Neural cell (in vitro differentiated cells): ENCODE measurements around the gene CCDC12. TPM values are rescaled to one million over a fixed set of nuclear protein-coding genes. Genes with fewer than 3 reads are reported as not detected.

Experiments used
- H2AFZ ChIP-seq: fragments of 200-600, 300-800 bp; sonication (generic), shearing (Covaris generic); 2 replicates; pipeline ENCODE4 v1.6.0; 2014; ENCODE audit warnings: low read depth, mild to moderate bottlenecking, antibody characterized with exemption, low read length, moderate library complexity
- H3F3A ChIP-seq: fragments of 200-600 bp; shearing (Covaris generic); 2 replicates; pipeline ENCODE4 v1.6.1; 2016; ENCODE audit warnings: mild to moderate bottlenecking, moderate library complexity, mixed read lengths, antibody characterized with exemption, low read length; ENCODE audit not compliant: insufficient read depth, poor library complexity, severe bottlenecking
- H3K27ac ChIP-seq: fragments of 200-600, 300-800 bp; sonication (generic), shearing (Covaris generic); 2 replicates; pipeline ENCODE4 v1.5.1; 2014; ENCODE audit warnings: mild to moderate bottlenecking, low read length, moderate library complexity
- H3K27me3 ChIP-seq: fragments of 300-800, 200-600 bp; sonication (generic), shearing (Covaris generic); 2 replicates; pipeline ENCODE4 v1.6.0; 2014; ENCODE audit warnings: mild to moderate bottlenecking, low read depth, low read length, moderate library complexity; ENCODE audit not compliant: insufficient read depth
- H3K36me3 ChIP-seq: fragments of 300-800, 200-600 bp; sonication (generic), shearing (Covaris generic); 2 replicates; pipeline ENCODE4 v1.5.1; 2014; ENCODE audit warnings: mild to moderate bottlenecking, antibody characterized with exemption, low read length, moderate library complexity; ENCODE audit not compliant: insufficient read depth
- H3K4me2 ChIP-seq: fragments of 300-800, 200-600 bp; sonication (generic), shearing (Covaris generic); 2 replicates; pipeline ENCODE4 v1.6.0; 2014; ENCODE audit warnings: mild to moderate bottlenecking, low read length
- H3K4me3 ChIP-seq: fragments of 300-800, 200-600 bp; sonication (generic), shearing (Covaris generic); 2 replicates; pipeline ENCODE4 v1.5.1; 2014; ENCODE audit warnings: mild to moderate bottlenecking, low read length, moderate library complexity
- H3K79me2 ChIP-seq: fragments of 200-600 bp; shearing (Covaris generic); replicated peaks from 2 replicates; pipeline ENCODE4 v1.6.0; 2014; ENCODE audit warnings: mild to moderate bottlenecking, low read length, moderate library complexity; ENCODE audit not compliant: insufficient read depth
- H3K9ac ChIP-seq: fragments of 300-800, 200-600 bp; sonication (generic), shearing (Covaris generic); 2 replicates; pipeline ENCODE4 v1.6.1; 2016; ENCODE audit warnings: mild to moderate bottlenecking, low read length, mixed read lengths
- H3K9me2 ChIP-seq: fragments of 200-600 bp; shearing (Covaris generic); 2 replicates; pipeline ENCODE4 v1.6.1; 2016; ENCODE audit warnings: mild to moderate bottlenecking, low read length, mixed read lengths; ENCODE audit not compliant: insufficient read depth
- H3K9me3 ChIP-seq: fragments of 200-600, 300-800 bp; sonication (generic), shearing (Covaris generic); 2 replicates; pipeline ENCODE4 v1.6.1; 2016; ENCODE audit warnings: mild to moderate bottlenecking, mixed run types, low read length, moderate library complexity, mixed read lengths
- H4K20me1 ChIP-seq: fragments of 200-600 bp; shearing (Covaris generic); 2 replicates; pipeline ENCODE4 v1.6.1; 2016; ENCODE audit warnings: mild to moderate bottlenecking, mixed run types; ENCODE audit not compliant: insufficient read depth
- CTCF ChIP-seq: fragments of 450-650 bp; IDR thresholded peaks from 2 replicates; pipeline ENCODE4 v1.5.1; 2014; ENCODE audit warnings: antibody characterized with exemption, mild to moderate bottlenecking, moderate library complexity; ENCODE audit not compliant: poor library complexity, severe bottlenecking
- EP300 ChIP-seq: fragments of 450-650 bp; conservative IDR thresholded peaks from 2 replicates; pipeline ENCODE4 v1.6.1; 2014; ENCODE audit warnings: antibody characterized with exemption, mild to moderate bottlenecking, moderate library complexity; ENCODE audit not compliant: poor library complexity, severe bottlenecking
- EZH2 ChIP-seq: fragments of 200-600, 300-800 bp; shearing (Covaris generic), sonication (generic); IDR thresholded peaks from 2 replicates; pipeline ENCODE4 v1.6.1; 2014; ENCODE audit warnings: antibody characterized with exemption, low read length, borderline replicate concordance, mild to moderate bottlenecking; ENCODE audit not compliant: insufficient read depth, poor library complexity, severe bottlenecking
- MXI1 ChIP-seq: fragments of 450-650 bp; conservative IDR thresholded peaks from 2 replicates; pipeline ENCODE4 v1.6.1; 2014; ENCODE audit warnings: antibody characterized with exemption, mild to moderate bottlenecking; ENCODE audit not compliant: poor library complexity, severe bottlenecking
- POLR2AphosphoS5 ChIP-seq: IDR thresholded peaks from 2 replicates; pipeline ENCODE4 v1.6.1; 2012
- RAD21 ChIP-seq: fragments of 450-650 bp; conservative IDR thresholded peaks from 2 replicates; pipeline ENCODE4 v1.6.1; 2014; ENCODE audit warnings: antibody characterized with exemption, mild to moderate bottlenecking, moderate library complexity
- REST ChIP-seq: IDR thresholded peaks from 2 replicates; pipeline ENCODE4 v1.6.1; 2012; ENCODE audit warnings: borderline replicate concordance
- SMC3 ChIP-seq: fragments of 450-650 bp; conservative IDR thresholded peaks from 2 replicates; pipeline ENCODE4 v1.6.1; 2014; ENCODE audit warnings: antibody characterized with exemption, mild to moderate bottlenecking, moderate library complexity; ENCODE audit not compliant: poor library complexity
- TAF1 ChIP-seq: IDR thresholded peaks from 2 replicates; pipeline ENCODE4 v1.6.1; 2012; ENCODE audit warnings: low read depth
- polyA plus RNA-seq: library from polyadenylated mRNA; depleted of rRNA; stranded (reverse); fragments of >200 nt; gene quantifications from 2 replicates; pipeline ENCODE4 v1.2.3, GENCODE V29; 2014

CCDC12 gene
- polyA plus RNA-seq, 1 donor from 2014 or later, result 46.4 TPM

GRCh38 chr3:46887980-46888494 lies 88.5 kb downstream of the CCDC12 start:
- no peaks in the 10 kb centered on the region for H3K9me3 ChIP-seq
- H2AFZ ChIP-seq, result no peak overlapping the region
- no peaks in the 10 kb centered on the region for H3F3A ChIP-seq
- H3K4me2 ChIP-seq, result no peak overlapping the region
- peaks cover 25% of the 10 kb centered on the region for H3K27me3 ChIP-seq
- TF ChIP-seq TAF1, result no peak
- TF ChIP-seq RAD21, result no peak
- no peak for TF ChIP-seq SMC3
- no peak for TF ChIP-seq MXI1
- TF ChIP-seq EP300, result no peak
- TF ChIP-seq REST, result no peak
- TF ChIP-seq CTCF, result no peak
- TF ChIP-seq EZH2, result no peak
- TF ChIP-seq POLR2AphosphoS5, result no peak
- H3K9ac ChIP-seq, result no peak overlapping the region
- H3K36me3 ChIP-seq, result no peaks in the 10 kb centered on the region
- no peaks in the 10 kb centered on the region for H3K9me2 ChIP-seq
- no peaks in the 10 kb centered on the region for H4K20me1 ChIP-seq
- H3K27ac ChIP-seq, result no peak overlapping the region
- H3K4me3 ChIP-seq, result no peak overlapping the region
- no peaks in the 10 kb centered on the region for H3K79me2 ChIP-seq

GRCh38 chr3:46885612-46886011 lies 90.9 kb downstream of the CCDC12 start:
- peaks cover 44% of the 10 kb centered on the region for H3K27me3 ChIP-seq

More at GRCh38 chr3:46885612-46886011, 90.9 kb downstream of the CCDC12 start:
- Histone ChIP-seq H3K79me2 (no peaks in the 10 kb centered on the region), H3K36me3 (no peaks in the 10 kb centered on the region), H3K9me2 (no peaks in the 10 kb centered on the region), H3K9ac (no peak overlapping the region), H3K4me2 (no peak overlapping the region), H3K9me3 (no peaks in the 10 kb centered on the region), H3K4me3 (no peak overlapping the region), H2AFZ (no peak overlapping the region), H3K27ac (no peak overlapping the region), H3F3A (no peaks in the 10 kb centered on the region), H4K20me1 (no peaks in the 10 kb centered on the region)
- TF ChIP-seq REST (no peak), EZH2 (no peak), SMC3 (no peak), MXI1 (no peak), CTCF (no peak), TAF1 (no peak), RAD21 (no peak)
